Hepatic stellate cell (primary cell): ENCODE results near the gene NAPB.

Source experiments
- DNase-seq: peaks from one replicate; pipeline ENCODE4 v3.0.0; 2011; ENCODE audit warnings: low spot score

The NAPB gene

DNA sequence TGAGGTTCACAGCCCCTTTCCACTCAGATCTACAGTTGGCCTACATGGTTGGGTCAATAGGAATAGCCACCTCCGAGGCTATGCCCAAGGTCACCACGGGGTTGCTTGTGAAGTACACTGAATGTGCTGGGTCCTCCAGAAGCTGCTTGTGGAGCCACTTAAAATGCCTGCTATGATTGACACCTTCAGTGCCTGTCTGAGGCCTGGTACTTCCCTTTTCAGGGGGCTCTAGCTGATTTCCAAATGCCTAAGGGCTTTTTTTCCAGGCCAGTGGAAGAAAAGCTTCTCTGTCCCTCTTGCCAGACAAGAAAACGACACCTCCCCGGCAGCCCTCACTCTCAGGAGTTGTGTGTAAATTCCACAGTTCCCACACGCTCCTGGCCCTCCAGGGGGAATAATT lies 77.0 kb downstream of the NAPB start:
- no peak for DNase-seq

GRCh38 chr20:23343590-23343989 lies 77.7 kb downstream of the NAPB start:
- DNase-seq, result no peak

- no peak for DNase-seq
Observed at GRCh38 chr20:23341073-23341472, 80.2 kb downstream of the NAPB start.

GRCh38 chr20:23340524-23340923 lies 80.8 kb downstream of the NAPB start:
- DNase-seq, result peak; percentile 65

DNA sequence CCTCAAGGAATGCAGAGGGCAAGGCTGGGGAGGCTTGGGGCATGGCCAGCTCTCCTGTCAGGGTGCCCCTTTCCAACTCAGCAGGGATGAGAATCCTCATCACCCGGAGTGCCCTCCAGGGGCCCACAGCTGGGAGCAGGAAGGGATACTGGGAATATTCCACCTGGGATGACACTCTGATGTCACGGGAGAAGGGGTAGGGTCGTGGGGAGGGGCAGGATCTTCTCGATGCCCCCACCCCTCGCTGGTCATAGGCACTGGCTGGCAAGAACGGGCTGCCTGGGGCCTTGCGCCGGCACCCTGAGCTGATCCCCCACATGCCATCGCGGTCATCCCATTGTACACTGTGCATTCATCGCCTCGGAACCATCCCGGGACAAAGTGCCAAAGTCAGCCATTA lies 81.3 kb downstream of the NAPB start:
- DNase-seq, result no peak

GRCh38 chr20:23337312-23337711 lies 84.0 kb downstream of the NAPB start:
- DNase-seq, result no peak

- DNase-seq, result no peak
Observed at GRCh38 chr20:23336476-23336875, 84.8 kb downstream of the NAPB start.

- DNase-seq, result no peak
Observed at GRCh38 chr20:23335521-23335920, 85.8 kb downstream of the NAPB start.

- no peak for DNase-seq
Observed at GRCh38 chr20:23334111-23334510, 87.2 kb downstream of the NAPB start.

DNA sequence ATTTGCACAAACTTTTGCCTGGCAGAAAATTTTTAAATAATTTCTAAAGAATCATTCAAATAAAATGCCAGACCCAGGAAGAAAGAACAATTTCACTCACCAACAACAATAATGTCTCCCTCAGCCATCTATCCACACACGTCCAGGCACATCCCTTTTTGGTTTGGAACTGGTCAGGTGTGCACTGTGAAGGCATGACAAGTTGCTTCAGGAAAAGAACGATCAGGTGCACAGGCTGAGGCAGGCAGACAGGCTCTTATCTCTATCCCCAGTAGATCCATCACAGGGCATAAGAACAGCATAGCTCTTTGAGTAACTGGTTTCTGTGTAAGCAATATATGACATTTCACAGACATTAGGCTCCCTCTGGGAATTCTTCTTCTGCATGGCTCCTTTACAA lies 88.8 kb downstream of the NAPB start:
- no peak for DNase-seq

- no peak for DNase-seq
Observed at GRCh38 chr20:23331450-23332350, 89.6 kb downstream of the NAPB start.

- DNase-seq, result no peak
Observed at GRCh38 chr20:23327617-23328333, 93.5 kb downstream of the NAPB start.

DNA sequence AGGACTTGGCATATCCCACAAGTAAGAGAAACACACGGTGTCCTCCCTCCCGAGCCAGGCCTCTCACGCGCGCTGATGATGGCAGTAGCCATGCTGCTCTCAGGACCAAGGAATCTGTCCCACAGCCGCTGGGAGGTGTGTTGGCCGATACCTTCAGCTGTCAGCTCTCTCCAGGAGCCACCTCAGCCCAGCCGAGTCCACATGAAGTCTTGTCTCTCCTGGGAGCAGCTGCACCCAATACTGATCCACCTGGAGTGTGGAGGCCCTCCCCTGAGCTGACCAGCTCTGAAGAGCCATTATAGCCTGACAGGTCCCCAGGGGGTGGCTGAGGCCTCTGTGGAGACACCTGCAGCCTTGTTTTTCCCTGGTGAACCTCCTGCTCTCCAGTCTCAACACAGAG lies 94.5 kb downstream of the NAPB start:
- DNase-seq, result no peak

DNA sequence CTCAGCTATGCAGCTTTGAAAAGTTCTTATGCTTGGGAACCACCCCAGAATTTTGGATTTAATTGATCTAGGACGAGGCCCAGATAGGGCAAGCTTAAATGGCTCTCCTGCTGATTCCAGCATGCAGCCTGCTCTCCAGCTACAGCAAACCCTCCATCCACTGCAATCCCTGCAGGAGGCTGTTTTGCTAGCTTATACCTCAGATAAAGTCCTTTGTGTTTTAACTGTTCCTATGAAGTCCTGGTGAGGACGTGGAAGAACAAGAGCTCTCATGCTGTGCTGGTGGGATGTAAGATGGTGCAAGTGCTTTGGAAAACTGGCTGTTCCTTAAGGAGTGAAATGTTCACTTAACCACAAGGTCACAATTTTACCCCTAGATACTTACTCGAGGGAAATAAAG lies 96.2 kb downstream of the NAPB start:
- DNase-seq, result no peak
